Measurements from ENCODE around the gene DNAAF1. TPM values are rescaled to one million over a fixed set of nuclear protein-coding genes. Genes with fewer than 3 reads are reported as not detected.

The DNAAF1 gene
- total RNA-seq, 1 donor from 2014 or later: not detected

DNA sequence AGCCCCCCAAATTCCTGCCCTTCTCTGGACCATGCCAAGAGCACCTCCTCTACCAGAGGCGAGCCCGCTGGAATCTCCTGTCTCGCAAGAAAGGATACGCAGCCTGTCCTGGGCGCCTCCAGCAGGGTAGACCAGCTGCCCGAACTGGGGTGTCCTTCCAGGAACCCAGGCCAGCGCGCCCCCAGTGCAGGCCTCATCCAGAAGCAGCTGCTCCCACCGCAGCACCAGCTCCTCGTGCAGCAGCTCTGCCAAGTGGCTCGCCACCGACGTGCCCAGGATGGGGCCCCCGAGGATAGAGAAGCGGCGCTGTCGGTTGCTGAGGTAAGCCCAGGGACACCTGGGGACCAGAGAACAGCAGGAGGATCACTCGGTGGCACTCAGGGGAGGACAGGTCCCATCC, 37.0 kb downstream of the DNAAF1 start:
- Histone ChIP-seq H3K9me3 (ENCODE audit: control insufficient read depth in 3 of 3, low read length in 3 of 3) (no peaks in the 10 kb centered on the region), H3K4me3 (ENCODE audit: low read length in 3 of 3) (no peak overlapping the region), H3K36me3 (ENCODE audit: control insufficient read depth in 3 of 3, insufficient read depth in 3 of 3, low read length in 3 of 3) (peaks cover 45 to 49% (median 49%) of the 10 kb centered on the region in 3 donors), H3K9ac (ENCODE audit: low read depth in 1 of 3, low read length in 3 of 3) (no peak overlapping the region), H3K27ac (ENCODE audit: low read depth, low read length) (no peak overlapping the region), H3K4me1 (ENCODE audit: control insufficient read depth in 3 of 3, insufficient read depth in 3 of 3, low read length in 3 of 3) (peaks cover 5 to 36% (median 29%) of the 10 kb centered on the region in 3 donors), H3K27me3 (ENCODE audit: control insufficient read depth in 3 of 3, insufficient read depth in 3 of 3, low read length in 3 of 3) (no peaks in the 10 kb centered on the region)

DNA sequence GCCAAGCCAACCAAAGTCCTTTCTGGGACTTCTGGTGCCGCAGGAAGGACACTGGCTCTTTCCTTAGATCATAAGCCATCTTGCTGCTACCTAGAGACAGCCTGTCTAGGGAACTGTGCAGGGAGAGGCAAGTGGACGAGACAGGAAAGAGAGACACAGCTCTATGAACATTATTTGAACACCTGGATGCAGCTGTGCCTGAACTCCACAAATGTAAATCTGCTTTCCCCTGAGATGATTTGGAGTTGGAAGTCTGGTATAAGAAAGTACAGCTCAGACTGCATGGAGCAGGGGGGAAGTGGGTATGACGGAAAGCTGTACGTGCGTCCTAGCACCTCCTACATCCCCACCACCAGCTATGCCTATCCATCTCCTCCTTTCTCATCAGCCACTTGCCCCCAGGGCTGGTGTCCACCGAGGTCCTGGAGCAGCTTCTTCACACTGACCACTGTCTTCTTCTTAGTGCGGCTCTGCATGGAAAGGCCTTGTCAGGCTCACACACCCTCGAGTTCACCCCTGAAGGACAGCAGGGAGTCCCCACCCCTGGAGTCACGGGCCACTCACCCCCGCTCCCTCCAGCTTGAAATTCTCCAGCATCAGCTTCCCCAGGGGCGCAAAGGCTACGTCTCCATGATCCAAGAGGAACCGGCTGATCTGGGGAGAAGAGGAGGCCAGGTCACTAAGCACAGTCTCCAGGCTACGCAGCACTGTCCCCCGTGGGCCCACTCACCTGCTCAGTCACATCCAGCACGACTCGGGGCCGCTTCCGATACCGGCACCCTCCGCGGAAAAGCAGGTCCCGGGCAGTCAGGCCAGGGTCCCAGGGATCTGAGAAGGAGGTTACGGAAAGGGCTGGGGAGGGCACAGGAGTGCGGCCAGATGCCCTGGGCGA, 37.8 kb downstream of the DNAAF1 start:
- H3K36me3 ChIP-seq (ENCODE audit: control insufficient read depth in 3 of 3, insufficient read depth in 3 of 3, low read length in 3 of 3): peaks cover 44 to 49% (median 48%) of the 10 kb centered on the region in 3 donors
- peaks cover 5 to 30% (median 22%) of the 10 kb centered on the region in 3 donors for H3K4me1 ChIP-seq (ENCODE audit: control insufficient read depth in 3 of 3, insufficient read depth in 3 of 3, low read length in 3 of 3)
- no peak overlapping the region for H3K9ac ChIP-seq (ENCODE audit: low read depth in 1 of 3, low read length in 3 of 3)
- no peaks in the 10 kb centered on the region for H3K27me3 ChIP-seq (ENCODE audit: control insufficient read depth in 3 of 3, insufficient read depth in 3 of 3, low read length in 3 of 3)
- no peak overlapping the region for H3K4me3 ChIP-seq (ENCODE audit: low read length in 3 of 3)
- no peak overlapping the region for H3K27ac ChIP-seq (ENCODE audit: low read depth, low read length)
- no peaks in the 10 kb centered on the region for H3K9me3 ChIP-seq (ENCODE audit: control insufficient read depth in 3 of 3, low read length in 3 of 3)

DNA sequence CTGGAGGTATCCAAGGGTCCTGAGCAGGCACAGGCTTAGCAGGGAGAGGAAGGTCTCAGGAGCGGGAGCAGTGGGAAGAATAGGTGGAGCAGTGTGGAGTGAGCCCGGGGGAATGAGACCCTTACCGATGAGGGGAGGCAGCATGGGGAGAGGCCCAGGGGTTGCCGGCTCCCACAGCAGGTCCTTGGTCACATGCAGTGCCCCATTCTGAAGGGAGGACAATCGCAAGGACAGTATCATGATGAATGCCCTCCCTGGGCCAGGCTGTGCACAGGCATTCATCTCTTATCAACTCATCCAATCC, 38.4 kb downstream of the DNAAF1 start:
- Histone ChIP-seq H3K27ac (ENCODE audit: low read depth, low read length) (no peak overlapping the region), H3K9me3 (ENCODE audit: control insufficient read depth in 3 of 3, low read length in 3 of 3) (no peaks in the 10 kb centered on the region), H3K4me3 (ENCODE audit: low read length in 3 of 3) (no peak overlapping the region), H3K36me3 (ENCODE audit: control insufficient read depth in 3 of 3, insufficient read depth in 3 of 3, low read length in 3 of 3) (peaks cover 38 to 44% (median 43%) of the 10 kb centered on the region in 3 donors), H3K9ac (ENCODE audit: low read depth in 1 of 3, low read length in 3 of 3) (no peak overlapping the region), H3K4me1 (ENCODE audit: control insufficient read depth in 3 of 3, insufficient read depth in 3 of 3, low read length in 3 of 3) (peaks cover 5 to 26% (median 20%) of the 10 kb centered on the region in 3 donors), H3K27me3 (ENCODE audit: control insufficient read depth in 3 of 3, insufficient read depth in 3 of 3, low read length in 3 of 3) (no peaks in the 10 kb centered on the region)

GRCh38 chr16:84183911-84184591, 38.9 kb downstream of the DNAAF1 start:
- Histone ChIP-seq H3K27me3 (ENCODE audit: control insufficient read depth in 3 of 3, insufficient read depth in 3 of 3, low read length in 3 of 3) (no peaks in the 10 kb centered on the region), H3K36me3 (ENCODE audit: control insufficient read depth in 3 of 3, insufficient read depth in 3 of 3, low read length in 3 of 3) (peaks cover 38 to 43% (median 41%) of the 10 kb centered on the region in 3 donors), H3K27ac (ENCODE audit: low read depth, low read length) (no peak overlapping the region), H3K4me3 (ENCODE audit: low read length in 3 of 3) (no peak overlapping the region), H3K9me3 (ENCODE audit: control insufficient read depth in 3 of 3, low read length in 3 of 3) (no peaks in the 10 kb centered on the region), H3K9ac (ENCODE audit: low read depth in 1 of 3, low read length in 3 of 3) (peak overlapping the region in 1 of 3 donors; percentile 25), H3K4me1 (ENCODE audit: control insufficient read depth in 3 of 3, insufficient read depth in 3 of 3, low read length in 3 of 3) (peaks cover 5 to 26% (median 20%) of the 10 kb centered on the region in 3 donors)

GRCh38 chr16:84184775-84185174, 39.7 kb downstream of the DNAAF1 start:
- Histone ChIP-seq H3K4me1 (ENCODE audit: control insufficient read depth in 3 of 3, insufficient read depth in 3 of 3, low read length in 3 of 3) (peaks cover 5 to 26% (median 20%) of the 10 kb centered on the region in 3 donors), H3K9me3 (ENCODE audit: control insufficient read depth in 3 of 3, low read length in 3 of 3) (no peaks in the 10 kb centered on the region), H3K9ac (ENCODE audit: low read depth in 1 of 3, low read length in 3 of 3) (peak overlapping the region in 1 of 3 donors; percentile 25), H3K36me3 (ENCODE audit: control insufficient read depth in 3 of 3, insufficient read depth in 3 of 3, low read length in 3 of 3) (peaks cover 32 to 38% (median 35%) of the 10 kb centered on the region in 3 donors), H3K27ac (ENCODE audit: low read depth, low read length) (no peak overlapping the region), H3K27me3 (ENCODE audit: control insufficient read depth in 3 of 3, insufficient read depth in 3 of 3, low read length in 3 of 3) (no peaks in the 10 kb centered on the region), H3K4me3 (ENCODE audit: low read length in 3 of 3) (no peak overlapping the region)

- Histone ChIP-seq H3K9ac (ENCODE audit: low read depth in 1 of 3, low read length in 3 of 3) (peak within 1 kb of the TSS; percentile 88 to 96 (median 90)), H3K4me3 (ENCODE audit: low read length in 3 of 3) (peak within 1 kb of the TSS; percentile 93 to 100 (median 99)), H3K27ac (ENCODE audit: low read depth, low read length) (peak within 1 kb of the TSS; percentile 11), H3K27me3 (ENCODE audit: control insufficient read depth in 3 of 3, insufficient read depth in 3 of 3, low read length in 3 of 3) (no peaks in the 10 kb centered on the region), H3K4me1 (ENCODE audit: control insufficient read depth in 3 of 3, insufficient read depth in 3 of 3, low read length in 3 of 3) (peaks cover 5 to 26% (median 20%) of the 10 kb centered on the region in 3 donors), H3K9me3 (ENCODE audit: control insufficient read depth in 3 of 3, low read length in 3 of 3) (no peaks in the 10 kb centered on the region), H3K36me3 (ENCODE audit: control insufficient read depth in 3 of 3, insufficient read depth in 3 of 3, low read length in 3 of 3) (peaks cover 20 to 23% (median 23%) of the 10 kb centered on the region in 3 donors)
Measured at GRCh38 chr16:84186685-84187437, 41.8 kb downstream of the DNAAF1 start, which contains the start of gene TAF1C. TSS of gene TAF1C (minus strand) at chr16:84187057. CDS start at chr16:84184988, 2,069 bp downstream.

DNA sequence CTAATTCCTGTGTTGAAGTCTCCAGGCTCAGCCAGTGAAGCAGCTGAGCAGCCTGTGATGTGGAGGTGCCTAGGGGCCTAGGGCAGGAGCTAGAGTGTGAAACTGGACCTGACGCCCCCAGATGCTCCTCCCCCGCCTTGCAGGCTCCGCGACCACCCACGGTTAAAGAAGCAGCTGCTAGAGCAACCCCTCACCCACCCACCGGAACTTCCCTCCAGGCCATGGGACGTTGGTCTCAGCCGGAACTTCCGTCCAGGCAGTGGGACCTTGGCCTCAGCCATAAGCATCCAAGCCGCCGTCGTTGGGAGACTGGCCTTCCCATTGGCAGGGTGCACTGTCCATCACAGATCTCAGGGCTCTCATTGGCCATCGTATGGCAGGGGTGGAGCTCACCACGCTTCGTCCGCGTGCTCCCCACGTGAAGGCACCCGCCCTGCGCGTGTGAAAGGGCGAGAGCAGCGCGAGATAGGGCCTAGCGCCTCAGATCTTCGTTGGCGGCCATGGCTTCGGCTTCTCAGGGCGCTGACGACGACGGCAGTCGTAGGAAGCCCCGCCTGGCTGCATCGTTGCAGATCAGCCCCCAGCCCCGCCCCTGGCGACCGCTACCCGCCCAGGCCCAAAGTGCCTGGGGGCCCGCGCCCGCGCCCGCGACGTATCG, 45.8 kb downstream of the DNAAF1 start, which contains the start of gene ADAD2:
ADAD2 (plus strand) TSS at position 427 of the 658 bp plus-strand sequence; CDS start at position 501, 74 bp downstream.
- Histone ChIP-seq H3K4me3 (ENCODE audit: low read length in 3 of 3) (no peak within 1 kb of the TSS), H3K36me3 (ENCODE audit: control insufficient read depth in 3 of 3, insufficient read depth in 3 of 3, low read length in 3 of 3) (no peaks in the 10 kb centered on the region), H3K9me3 (ENCODE audit: control insufficient read depth in 3 of 3, low read length in 3 of 3) (no peaks in the 10 kb centered on the region), H3K9ac (ENCODE audit: low read depth in 1 of 3, low read length in 3 of 3) (no peak within 1 kb of the TSS), H3K27ac (ENCODE audit: low read depth, low read length) (no peak within 1 kb of the TSS), H3K4me1 (ENCODE audit: control insufficient read depth in 3 of 3, insufficient read depth in 3 of 3, low read length in 3 of 3) (peaks cover 3 to 10% (median 4%) of the 10 kb centered on the region in 3 donors), H3K27me3 (ENCODE audit: control insufficient read depth in 3 of 3, insufficient read depth in 3 of 3, low read length in 3 of 3) (peaks cover 0 to 11% (median 4%) of the 10 kb centered on the region in 3 donors)

- Histone ChIP-seq H3K27ac (ENCODE audit: low read depth, low read length) (no peak overlapping the region), H3K4me1 (ENCODE audit: control insufficient read depth in 3 of 3, insufficient read depth in 3 of 3, low read length in 3 of 3) (peaks cover 0 to 4% (median 0%) of the 10 kb centered on the region in 3 donors)
Measured at GRCh38 chr16:84191466-84191865, 46.4 kb downstream of the DNAAF1 start.

DNA sequence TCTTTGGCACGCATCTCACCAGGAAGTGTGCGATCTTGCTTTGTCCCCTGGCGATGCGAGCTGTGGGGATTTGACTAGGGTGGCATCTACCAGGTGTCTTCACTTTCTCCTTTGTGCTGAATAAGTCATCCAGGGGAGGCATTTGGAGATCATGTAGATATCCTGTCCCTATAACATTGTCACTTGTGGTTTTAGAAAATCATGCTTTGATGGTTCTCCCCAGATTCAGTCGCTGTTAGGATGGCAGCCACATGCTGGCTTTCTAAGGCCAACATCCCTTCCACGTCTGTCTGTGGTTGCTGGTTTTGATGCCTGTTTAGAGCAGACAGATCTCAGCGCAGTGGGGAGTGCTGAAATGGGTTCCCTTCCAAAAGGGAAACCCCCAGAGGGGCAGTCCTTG, 48.4 kb downstream of the DNAAF1 start:
- Histone ChIP-seq H3K27ac (ENCODE audit: low read depth, low read length) (no peak overlapping the region), H3K9ac (ENCODE audit: low read depth in 1 of 3, low read length in 3 of 3) (no peak overlapping the region), H3K36me3 (ENCODE audit: control insufficient read depth in 3 of 3, insufficient read depth in 3 of 3, low read length in 3 of 3) (no peaks in the 10 kb centered on the region)

More at GRCh38 chr16:84191466-84191865, 46.4 kb downstream of the DNAAF1 start:
- no peaks in the 10 kb centered on the region for H3K9me3 ChIP-seq (ENCODE audit: control insufficient read depth in 3 of 3, low read length in 3 of 3)
- no peak overlapping the region for H3K4me3 ChIP-seq (ENCODE audit: low read length in 3 of 3)
- H3K36me3 ChIP-seq (ENCODE audit: control insufficient read depth in 3 of 3, insufficient read depth in 3 of 3, low read length in 3 of 3): no peaks in the 10 kb centered on the region
- peaks cover 0 to 17% (median 4%) of the 10 kb centered on the region in 3 donors for H3K27me3 ChIP-seq (ENCODE audit: control insufficient read depth in 3 of 3, insufficient read depth in 3 of 3, low read length in 3 of 3)
- no peak overlapping the region for H3K9ac ChIP-seq (ENCODE audit: low read depth in 1 of 3, low read length in 3 of 3)

More for the DNA sequence above, 48.4 kb downstream of the DNAAF1 start:
- Histone ChIP-seq H3K9me3 (ENCODE audit: control insufficient read depth in 3 of 3, low read length in 3 of 3) (no peaks in the 10 kb centered on the region), H3K27me3 (ENCODE audit: control insufficient read depth in 3 of 3, insufficient read depth in 3 of 3, low read length in 3 of 3) (peaks cover 0 to 18% (median 4%) of the 10 kb centered on the region in 3 donors), H3K4me3 (ENCODE audit: low read length in 3 of 3) (no peak overlapping the region), H3K4me1 (ENCODE audit: control insufficient read depth in 3 of 3, insufficient read depth in 3 of 3, low read length in 3 of 3) (no peaks in the 10 kb centered on the region)
